MCF 10A (cell line): ENCODE measurements around the gene RAD9A. TPM values are rescaled to one million over a fixed set of nuclear protein-coding genes. Genes with fewer than 3 reads are reported as not detected.

ENCODE experiments used
- BruUV-seq: library from RNA; stranded (reverse); fragments of 400-500 nt; replicated peaks from 2 replicates; lab custom pipeline; 2021; lab: Mats Ljungman, UMichigan
- CTCF ChIA-PET: fragments of 300-600 bp; sonication (Branson Sonifier 250); formaldehyde crosslinking; extraction: SDS; loops from one replicate; lab custom pipeline; 2021; ENCODE audit warnings: antibody characterized with exemption, inconsistent platforms; lab: Yijun Ruan, JAX
- POLR2A ChIA-PET: fragments of 300-600, 350-650 bp; sonication (Branson Sonifier 250); formaldehyde crosslinking; extraction: SDS; loops from one replicate; lab custom pipeline; 2020; ENCODE audit warnings: antibody characterized with exemption, inconsistent platforms; lab: Yijun Ruan, JAX
- DNase-seq: peaks from one replicate; pipeline ENCODE4 v3.0.0-alpha.2; 2018; ENCODE audit not compliant: unreplicated experiment
- H3K27ac Mint-ChIP-seq: one replicate; pipeline ENCODE4 v1.8.0; 2022; ENCODE audit warnings: mild to moderate bottlenecking, low read depth, mixed read lengths; ENCODE audit not compliant: unreplicated experiment
- H3K27me3 Mint-ChIP-seq: one replicate; pipeline ENCODE4 v1.8.0; 2022; ENCODE audit warnings: mixed read lengths; ENCODE audit not compliant: insufficient read depth, unreplicated experiment
- H3K36me3 Mint-ChIP-seq: one replicate; pipeline ENCODE4 v1.8.0; 2022; ENCODE audit warnings: mild to moderate bottlenecking, moderate library complexity, mixed read lengths; ENCODE audit not compliant: insufficient read depth, unreplicated experiment
- H3K4me1 Mint-ChIP-seq: one replicate; pipeline ENCODE4 v1.8.0; 2022; ENCODE audit warnings: mixed read lengths; ENCODE audit not compliant: insufficient read depth, unreplicated experiment
- H3K4me3 Mint-ChIP-seq: one replicate; pipeline ENCODE4 v1.8.0; 2022; ENCODE audit warnings: mild to moderate bottlenecking, moderate library complexity, mixed read lengths; ENCODE audit not compliant: unreplicated experiment
- H3K9me3 Mint-ChIP-seq: one replicate; pipeline ENCODE4 v1.8.0; 2022; ENCODE audit warnings: mixed read lengths; ENCODE audit not compliant: unreplicated experiment
- intact Hi-C: fragments of 100-400 bp; cut with micrococcal nuclease; formaldehyde crosslinking; loops from 2 replicates; pipeline ENCODE4 v1.14.1; 2022
- total RNA-seq: library from RNA; stranded (reverse); gene quantifications from 2 replicates; pipeline ENCODE4 v1.2.3, GENCODE V29; 2022
- TF ChIP-seq, protein P1 (sequence below): fragments of 200-600 bp; IDR thresholded peaks from one replicate; pipeline ENCODE4 v1.8.0; 2022; ENCODE audit warnings: antibody characterized with exemption, mild to moderate bottlenecking; ENCODE audit not compliant: unreplicated experiment

RAD9A gene
- total RNA-seq, 1 experiment from 2014 or later = 9.9 TPM

- TF ChIP-seq, protein P1, sequence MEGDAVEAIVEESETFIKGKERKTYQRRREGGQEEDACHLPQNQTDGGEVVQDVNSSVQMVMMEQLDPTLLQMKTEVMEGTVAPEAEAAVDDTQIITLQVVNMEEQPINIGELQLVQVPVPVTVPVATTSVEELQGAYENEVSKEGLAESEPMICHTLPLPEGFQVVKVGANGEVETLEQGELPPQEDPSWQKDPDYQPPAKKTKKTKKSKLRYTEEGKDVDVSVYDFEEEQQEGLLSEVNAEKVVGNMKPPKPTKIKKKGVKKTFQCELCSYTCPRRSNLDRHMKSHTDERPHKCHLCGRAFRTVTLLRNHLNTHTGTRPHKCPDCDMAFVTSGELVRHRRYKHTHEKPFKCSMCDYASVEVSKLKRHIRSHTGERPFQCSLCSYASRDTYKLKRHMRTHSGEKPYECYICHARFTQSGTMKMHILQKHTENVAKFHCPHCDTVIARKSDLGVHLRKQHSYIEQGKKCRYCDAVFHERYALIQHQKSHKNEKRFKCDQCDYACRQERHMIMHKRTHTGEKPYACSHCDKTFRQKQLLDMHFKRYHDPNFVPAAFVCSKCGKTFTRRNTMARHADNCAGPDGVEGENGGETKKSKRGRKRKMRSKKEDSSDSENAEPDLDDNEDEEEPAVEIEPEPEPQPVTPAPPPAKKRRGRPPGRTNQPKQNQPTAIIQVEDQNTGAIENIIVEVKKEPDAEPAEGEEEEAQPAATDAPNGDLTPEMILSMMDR = no peak
- CTCF ChIA-PET = interaction anchor here (0.7 to 18.6 kb wide), 5 partner anchors 13 to 85 kb away, joined by 4 to 659 read pairs (median 20); partner anchors contain the start of gene CLCF1
These were observed 42.3 kb upstream of the RAD9A start for GRCh38 chr11:67349457-67349856.

GRCh38 chr11:67349928-67350465 is 41.8 kb upstream of the RAD9A start:
- ChIA-PET CTCF (interaction anchor here (0.6 to 18.6 kb wide), 8 partner anchors 13 to 1219 kb away, joined by 3 to 659 read pairs (median 4); partner anchors contain the start of gene CLCF1), POLR2A (interaction anchor here (1.3 to 2.3 kb wide), 2 partner anchors 29 to 42 kb away, joined by 4 to 14 read pairs; partner anchors contain the start of gene RAD9A)
- no TSS peak for BruUV-seq

More at GRCh38 chr11:67349457-67349856, 42.3 kb upstream of the RAD9A start:
- DNase-seq = no peak
- H3K9me3 Mint-ChIP-seq = no peaks in the 10 kb centered on the region
- no TSS peak for BruUV-seq
- intact Hi-C loops = loop anchor here (5.0 kb wide), 1 partner anchor 33 kb away; no protein-coding TSS in a partner anchor
- peaks cover 12% of the 10 kb centered on the region for H3K36me3 Mint-ChIP-seq
- no peaks in the 10 kb centered on the region for H3K27me3 Mint-ChIP-seq
- H3K4me3 Mint-ChIP-seq = no peak overlapping the region
- H3K4me1 Mint-ChIP-seq = peaks cover 44% of the 10 kb centered on the region
- peak overlapping the region; percentile 84 for H3K27ac Mint-ChIP-seq
- POLR2A ChIA-PET = interaction anchor here (0.7 to 1.3 kb wide), 4 partner anchors 11 to 43 kb away, joined by 3 to 6 read pairs (median 4); partner anchors contain the start of gene RAD9A

GRCh38 chr11:67351275-67352005 is 40.3 kb upstream of the RAD9A start:
- H3K4me1 Mint-ChIP-seq = peaks cover 49% of the 10 kb centered on the region
- peak overlapping the region; percentile 85 for H3K4me3 Mint-ChIP-seq
- TF ChIP-seq, protein P1 = peak; percentile 90
- no peaks in the 10 kb centered on the region for H3K27me3 Mint-ChIP-seq
- intact Hi-C loops = no loop called here
- peaks cover 12% of the 10 kb centered on the region for H3K36me3 Mint-ChIP-seq
- POLR2A ChIA-PET = interaction anchor here (0.6 to 9.3 kb wide), 14 partner anchors 9 to 583 kb away, joined by 3 to 144 read pairs (median 3); partner anchors contain the start of genes ANKRD13D, CLCF1, PPP1CA and RAD9A
- CTCF ChIA-PET = interaction anchor here (0.6 to 18.6 kb wide), 27 partner anchors 11 to 657 kb away, joined by 3 to 659 read pairs (median 4); partner anchors contain the start of genes AIP, CLCF1 and RAD9A
- no peaks in the 10 kb centered on the region for H3K9me3 Mint-ChIP-seq
- H3K27ac Mint-ChIP-seq = peak overlapping the region; percentile 23
- peak; percentile 80 for DNase-seq
- BruUV-seq = no TSS peak

More at GRCh38 chr11:67349928-67350465, 41.8 kb upstream of the RAD9A start:
- no peak for DNase-seq
- TF ChIP-seq, protein P1 = no peak
- no peak overlapping the region for H3K4me3 Mint-ChIP-seq
- peaks cover 49% of the 10 kb centered on the region for H3K4me1 Mint-ChIP-seq
- peak overlapping the region; percentile 84 for H3K27ac Mint-ChIP-seq
- intact Hi-C loops = loop anchor here (5.0 kb wide), 1 partner anchor 32 kb away; no protein-coding TSS in a partner anchor
- H3K36me3 Mint-ChIP-seq = peaks cover 12% of the 10 kb centered on the region
- no peaks in the 10 kb centered on the region for H3K9me3 Mint-ChIP-seq
- no peaks in the 10 kb centered on the region for H3K27me3 Mint-ChIP-seq
